ENCODE data around the gene RAI1.

Gene RAI1

DNA sequence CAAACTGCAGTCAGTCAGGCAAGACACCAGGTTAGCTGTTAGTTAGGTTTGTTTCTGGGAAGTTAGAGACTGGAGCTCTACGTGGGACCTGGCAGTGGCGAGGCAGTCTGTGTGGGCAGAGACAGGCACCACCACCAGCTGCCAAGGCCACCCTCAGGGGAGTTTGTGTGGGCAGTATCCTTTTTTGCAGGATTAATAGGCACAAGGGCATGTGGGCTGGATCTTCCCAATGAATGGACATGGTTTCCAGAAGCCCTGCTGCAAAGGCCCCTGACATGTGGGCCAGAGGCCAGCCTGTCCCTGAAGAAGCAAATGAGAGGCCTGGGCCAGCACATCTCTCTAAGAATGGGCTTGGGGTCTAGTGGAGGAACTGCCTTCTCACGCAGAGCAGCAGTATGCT lies 174.7 kb downstream of the RAI1 start:
- peak in 1 of 2 donors; percentile 51 for DNase-seq (ENCODE audit: low read depth in 2 of 2)
- TF ChIP-seq, protein P1, sequence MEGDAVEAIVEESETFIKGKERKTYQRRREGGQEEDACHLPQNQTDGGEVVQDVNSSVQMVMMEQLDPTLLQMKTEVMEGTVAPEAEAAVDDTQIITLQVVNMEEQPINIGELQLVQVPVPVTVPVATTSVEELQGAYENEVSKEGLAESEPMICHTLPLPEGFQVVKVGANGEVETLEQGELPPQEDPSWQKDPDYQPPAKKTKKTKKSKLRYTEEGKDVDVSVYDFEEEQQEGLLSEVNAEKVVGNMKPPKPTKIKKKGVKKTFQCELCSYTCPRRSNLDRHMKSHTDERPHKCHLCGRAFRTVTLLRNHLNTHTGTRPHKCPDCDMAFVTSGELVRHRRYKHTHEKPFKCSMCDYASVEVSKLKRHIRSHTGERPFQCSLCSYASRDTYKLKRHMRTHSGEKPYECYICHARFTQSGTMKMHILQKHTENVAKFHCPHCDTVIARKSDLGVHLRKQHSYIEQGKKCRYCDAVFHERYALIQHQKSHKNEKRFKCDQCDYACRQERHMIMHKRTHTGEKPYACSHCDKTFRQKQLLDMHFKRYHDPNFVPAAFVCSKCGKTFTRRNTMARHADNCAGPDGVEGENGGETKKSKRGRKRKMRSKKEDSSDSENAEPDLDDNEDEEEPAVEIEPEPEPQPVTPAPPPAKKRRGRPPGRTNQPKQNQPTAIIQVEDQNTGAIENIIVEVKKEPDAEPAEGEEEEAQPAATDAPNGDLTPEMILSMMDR (IDR thresholded peaks at IDR 0.05; ENCODE audit: low read depth, low read length), result no peak
- H3K4me3 ChIP-seq (replicated peaks in 1 of 2; ENCODE audit: low read depth in 2 of 2, low read length in 2 of 2), result no peak overlapping the region

DNA sequence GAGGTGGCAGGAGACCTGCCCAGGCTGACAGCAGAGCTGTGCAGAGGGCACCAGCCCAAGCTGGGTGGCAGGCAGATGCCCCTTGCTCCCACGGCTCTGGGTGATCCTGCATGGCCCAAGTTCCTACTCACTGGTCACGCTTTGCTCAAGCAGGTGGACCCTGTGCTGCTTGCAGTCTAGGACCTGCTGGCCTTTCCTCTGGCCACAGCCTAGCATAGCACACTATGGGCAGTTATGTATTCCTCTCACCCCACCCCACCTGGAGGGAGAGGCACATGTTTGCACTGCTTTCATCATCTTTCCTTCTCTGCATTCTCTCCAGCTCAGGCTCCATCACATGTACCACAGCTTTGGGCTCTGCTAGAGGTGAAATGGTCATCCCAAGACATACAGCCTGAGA lies 175.1 kb downstream of the RAI1 start:
- no peak overlapping the region for H3K4me3 ChIP-seq (replicated peaks in 1 of 2; ENCODE audit: low read depth in 2 of 2, low read length in 2 of 2)
- TF ChIP-seq, protein P1 (IDR thresholded peaks at IDR 0.05; ENCODE audit: low read depth, low read length), result no peak
- DNase-seq (ENCODE audit: low read depth in 2 of 2), result no peak

DNA sequence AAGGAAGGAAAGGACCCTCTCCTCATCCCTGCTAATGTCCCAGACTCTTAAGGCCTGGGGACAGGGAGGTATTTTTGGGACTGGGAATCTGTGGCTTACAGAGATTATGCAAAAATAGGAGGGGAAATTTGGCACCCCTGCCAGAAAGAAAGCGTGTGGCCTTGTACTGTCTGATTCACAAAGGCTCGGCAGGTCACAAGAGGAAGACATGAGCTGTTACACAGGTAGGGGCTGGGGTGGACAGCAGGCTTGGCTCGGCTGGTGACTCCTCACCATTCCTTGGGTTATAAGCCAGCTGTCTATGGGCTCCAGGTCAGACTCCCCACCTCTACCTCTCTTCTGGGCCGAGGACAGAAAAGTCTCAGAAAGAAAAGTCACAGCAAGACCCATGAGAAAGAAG lies 176.2 kb downstream of the RAI1 start:
- no peak overlapping the region for H3K4me3 ChIP-seq (replicated peaks in 1 of 2; ENCODE audit: low read depth in 2 of 2, low read length in 2 of 2)
- DNase-seq (ENCODE audit: low read depth in 2 of 2), result no peak
- TF ChIP-seq, protein P1 (IDR thresholded peaks at IDR 0.05; ENCODE audit: low read depth, low read length), result no peak

DNA sequence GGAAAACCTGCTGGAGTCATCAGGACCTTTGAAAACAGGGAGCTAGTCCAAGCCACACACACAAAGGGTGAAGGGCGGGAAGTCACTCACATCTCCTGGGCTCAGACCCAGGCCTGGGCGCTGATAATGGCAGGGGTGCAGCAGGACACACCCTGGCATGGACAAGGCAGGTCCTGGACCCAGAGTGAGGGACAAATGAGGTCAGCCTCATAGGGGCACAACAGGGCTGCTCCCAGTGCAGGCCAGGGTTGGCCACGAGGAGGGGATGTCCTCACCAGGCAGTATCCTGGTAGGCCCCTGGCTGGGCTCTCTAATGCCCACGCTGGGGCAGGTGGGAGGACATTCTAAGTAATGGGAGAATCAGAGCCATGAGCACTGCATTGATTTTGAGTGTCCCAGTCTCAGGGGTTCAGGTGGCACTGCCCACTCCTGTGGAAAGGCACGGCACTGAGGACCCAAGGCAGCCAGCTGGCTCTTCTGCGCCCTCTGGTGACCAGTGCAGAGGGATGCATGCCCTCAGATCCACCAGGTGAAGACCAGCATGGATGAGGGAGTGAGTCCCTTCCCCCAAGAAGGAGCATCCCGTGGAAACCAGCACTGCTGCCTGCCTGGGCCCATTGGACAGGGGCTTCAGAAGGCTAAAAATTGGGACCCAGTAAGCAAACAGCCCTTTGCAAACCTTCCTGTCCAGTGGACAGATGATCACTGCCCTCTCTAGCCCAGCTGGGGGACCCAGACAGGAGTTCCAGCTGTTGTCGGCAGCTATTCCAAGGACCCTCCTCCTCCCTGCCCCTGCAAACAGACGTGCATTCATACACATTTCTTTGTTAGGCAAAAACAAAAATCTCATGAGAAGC lies 178.9 kb downstream of the RAI1 start:
- no peak overlapping the region for H3K4me3 ChIP-seq (replicated peaks in 1 of 2; ENCODE audit: low read depth in 2 of 2, low read length in 2 of 2)
- TF ChIP-seq, protein P1 (IDR thresholded peaks at IDR 0.05; ENCODE audit: low read depth, low read length), result peak; percentile 95
- peak; percentile 64 to 65 for DNase-seq (ENCODE audit: low read depth in 2 of 2)

DNA sequence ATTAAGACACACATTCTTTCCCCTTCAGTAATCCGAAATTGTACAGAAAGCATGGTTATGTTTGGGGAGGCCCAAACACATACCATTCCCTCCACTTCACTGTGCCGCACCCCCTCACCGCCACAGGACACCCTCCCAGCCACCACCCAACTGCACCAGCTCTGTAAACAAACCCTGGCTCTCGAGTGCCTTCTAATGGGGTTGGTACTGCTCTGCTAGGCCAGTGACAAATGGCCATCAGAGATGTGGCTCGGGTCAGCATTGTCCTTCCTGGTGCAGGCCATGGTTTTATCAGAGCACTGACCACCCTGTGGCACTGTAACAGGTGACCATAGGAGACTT lies 179.5 kb downstream of the RAI1 start:
- TF ChIP-seq, protein P1 (IDR thresholded peaks at IDR 0.05; ENCODE audit: low read depth, low read length), result no peak
- no peak overlapping the region for H3K4me3 ChIP-seq (replicated peaks in 1 of 2; ENCODE audit: low read depth in 2 of 2, low read length in 2 of 2)
- DNase-seq (ENCODE audit: low read depth in 2 of 2), result no peak
